SK-N-MC (cell line): ENCODE measurements around the gene HDLBP.

Experiments used
- DNase-seq: peaks from one replicate; pipeline ENCODE4 v3.0.0-alpha.2; 2011; ENCODE audit warnings: low read depth, low spot score
- H3K27ac ChIP-seq: fragments of 200-600 bp; sonication (generic); 2 replicates; pipeline ENCODE4 v1.5.1; 2016; ENCODE audit warnings: mixed run types
- H3K36me3 ChIP-seq: fragments of 200-600 bp; sonication (generic); 2 replicates; pipeline ENCODE4 v1.6.1; 2017; ENCODE audit warnings: antibody characterized with exemption, low read length, mixed read lengths; ENCODE audit not compliant: insufficient read depth
- H3K4me3 ChIP-seq: fragments of 200-600 bp; sonication (generic); 2 replicates; pipeline ENCODE4 v1.5.1; 2016
- H3K9ac ChIP-seq: fragments of 200-600 bp; sonication (generic); 2 replicates; pipeline ENCODE4 v1.8.0; 2017; ENCODE audit warnings: mixed run types, mixed read lengths; ENCODE audit not compliant: insufficient read length
- H3K9me3 ChIP-seq: fragments of 200-600 bp; sonication (generic); 2 replicates; pipeline ENCODE4 v1.6.1; 2017; ENCODE audit warnings: low read depth, mild to moderate bottlenecking, antibody characterized with exemption, low read length, moderate library complexity, mixed read lengths
- EZH2 ChIP-seq: fragments of 200-600 bp; sonication (generic); IDR thresholded peaks from one replicate; pipeline ENCODE4 v1.6.1; 2017; ENCODE audit warnings: antibody characterized with exemption
- FOXP2 ChIP-seq: optimal IDR thresholded peaks from 2 replicates; pipeline ENCODE3; 2011; ENCODE audit warnings: mild to moderate bottlenecking, moderate library complexity; ENCODE audit not compliant: insufficient read depth; ENCODE audit errors: extremely low read length, control extremely low read depth
- POLR2AphosphoS5 ChIP-seq: IDR thresholded peaks from 2 replicates; pipeline ENCODE4 v1.6.1; 2012; ENCODE audit warnings: mild to moderate bottlenecking, low read depth, low read length, borderline replicate concordance

HDLBP gene

GRCh38 chr2:241248289-241248688 lies 67.2 kb downstream of the HDLBP start:
- no peak for TF ChIP-seq FOXP2
- TF ChIP-seq EZH2 = no peak
- TF ChIP-seq POLR2AphosphoS5 = no peak
- Histone ChIP-seq H3K36me3 (peaks cover 95% of the 10 kb centered on the region), H3K27ac (no peak overlapping the region), H3K4me3 (no peak overlapping the region), H3K9me3 (no peaks in the 10 kb centered on the region), H3K9ac (no peak overlapping the region)
- no peak for DNase-seq

GRCh38 chr2:241244368-241244767 lies 71.1 kb downstream of the HDLBP start:
- H3K36me3 ChIP-seq = peaks cover 94% of the 10 kb centered on the region
- no peak for TF ChIP-seq POLR2AphosphoS5
- TF ChIP-seq EZH2 = no peak
- TF ChIP-seq FOXP2 = no peak
- no peak overlapping the region for H3K9ac ChIP-seq
- no peaks in the 10 kb centered on the region for H3K9me3 ChIP-seq
- H3K27ac ChIP-seq = no peak overlapping the region
- DNase-seq = no peak
- no peak overlapping the region for H3K4me3 ChIP-seq

- peaks cover 94% of the 10 kb centered on the region for H3K36me3 ChIP-seq
- TF ChIP-seq FOXP2 (no peak), EZH2 (no peak), POLR2AphosphoS5 (no peak)
Observed at GRCh38 chr2:241242306-241242705, 73.2 kb downstream of the HDLBP start.

GRCh38 chr2:241241669-241242068 lies 73.8 kb downstream of the HDLBP start:
- no peak for DNase-seq
- Histone ChIP-seq H3K9ac (no peak overlapping the region), H3K4me3 (no peak overlapping the region), H3K36me3 (peaks cover 94% of the 10 kb centered on the region), H3K9me3 (no peaks in the 10 kb centered on the region), H3K27ac (no peak overlapping the region)
- TF ChIP-seq FOXP2 (no peak), POLR2AphosphoS5 (no peak), EZH2 (no peak)

More at GRCh38 chr2:241242306-241242705, 73.2 kb downstream of the HDLBP start:
- Histone ChIP-seq H3K9ac (no peak overlapping the region), H3K4me3 (no peak overlapping the region), H3K9me3 (no peaks in the 10 kb centered on the region), H3K27ac (no peak overlapping the region)
- DNase-seq = no peak

GRCh38 chr2:241240320-241241004 lies 75.0 kb downstream of the HDLBP start:
- Histone ChIP-seq H3K9me3 (no peaks in the 10 kb centered on the region), H3K4me3 (no peak overlapping the region), H3K9ac (no peak overlapping the region), H3K27ac (no peak overlapping the region), H3K36me3 (peaks cover 94% of the 10 kb centered on the region)
- no peak for DNase-seq
- TF ChIP-seq POLR2AphosphoS5 (no peak), FOXP2 (no peak), EZH2 (no peak)

- Histone ChIP-seq H3K9me3 (no peaks in the 10 kb centered on the region), H3K36me3 (peaks cover 96% of the 10 kb centered on the region), H3K27ac (no peak overlapping the region), H3K9ac (no peak overlapping the region), H3K4me3 (no peak overlapping the region)
- DNase-seq = no peak
- TF ChIP-seq EZH2 = no peak
- no peak for TF ChIP-seq POLR2AphosphoS5
- no peak for TF ChIP-seq FOXP2
Observed at GRCh38 chr2:241239552-241240202, 75.8 kb downstream of the HDLBP start.

- H3K27ac ChIP-seq = no peak overlapping the region
- TF ChIP-seq FOXP2 = no peak
- no peak for TF ChIP-seq EZH2
- TF ChIP-seq POLR2AphosphoS5 = no peak
- H3K36me3 ChIP-seq = peaks cover 98% of the 10 kb centered on the region
- no peak for DNase-seq
- H3K9me3 ChIP-seq = no peaks in the 10 kb centered on the region
- no peak overlapping the region for H3K4me3 ChIP-seq
- no peak overlapping the region for H3K9ac ChIP-seq
Observed at GRCh38 chr2:241238693-241239198, 76.7 kb downstream of the HDLBP start.

- no peak for DNase-seq
- H3K36me3 ChIP-seq = peaks cover 98% of the 10 kb centered on the region
- no peak overlapping the region for H3K27ac ChIP-seq
- no peak overlapping the region for H3K9ac ChIP-seq
- H3K4me3 ChIP-seq = no peak overlapping the region
- no peaks in the 10 kb centered on the region for H3K9me3 ChIP-seq
- no peak for TF ChIP-seq FOXP2
- TF ChIP-seq POLR2AphosphoS5 = no peak
- TF ChIP-seq EZH2 = no peak
Observed at GRCh38 chr2:241237949-241238371, 77.5 kb downstream of the HDLBP start.

GRCh38 chr2:241237047-241237446 lies 78.4 kb downstream of the HDLBP start:
- Histone ChIP-seq H3K4me3 (no peak overlapping the region), H3K36me3 (peaks cover 95% of the 10 kb centered on the region), H3K9ac (no peak overlapping the region), H3K9me3 (no peaks in the 10 kb centered on the region), H3K27ac (no peak overlapping the region)
- TF ChIP-seq EZH2 (no peak), POLR2AphosphoS5 (no peak), FOXP2 (no peak)
- DNase-seq = no peak
